ENCODE data around the gene CTNNB1. TPM values are rescaled to one million over a fixed set of nuclear protein-coding genes. Genes with fewer than 3 reads are reported as not detected.
A peak's percentile ranks its signal among the peaks of the same experiment; 100 is the strongest.

Gene CTNNB1
- total RNA-seq, 2 donors from 2014 or later: 420 to 534 TPM

DNA sequence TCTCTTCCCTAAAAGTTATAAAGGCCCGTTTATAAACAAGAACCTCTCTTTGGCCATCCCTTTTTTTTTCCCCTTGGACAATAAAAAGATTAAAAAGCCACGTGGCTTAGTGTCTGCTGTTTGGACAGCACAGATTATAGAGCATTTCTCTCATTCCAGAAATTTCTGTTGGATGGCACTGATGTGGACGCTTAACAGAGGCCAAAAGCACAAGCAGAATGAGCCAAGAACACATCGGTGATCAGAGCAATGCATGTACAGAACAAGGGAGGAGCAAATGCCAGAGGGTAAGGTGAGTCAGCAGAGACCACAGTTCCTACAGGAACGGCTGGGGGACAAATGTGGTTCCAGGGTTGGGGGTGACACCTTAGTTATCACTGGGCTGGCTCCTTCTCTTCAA is 30.3 kb upstream of the CTNNB1 start:
- Histone ChIP-seq H3K4me1 (ENCODE audit: control insufficient read depth, insufficient read depth, low read length) (no peaks in the 10 kb centered on the region), H3K36me3 (ENCODE audit: control insufficient read depth, insufficient read depth, low read length) (no peaks in the 10 kb centered on the region), H3K27ac (ENCODE audit: low read depth, low read length) (no peak overlapping the region), H3K4me3 (ENCODE audit: low read length) (no peak overlapping the region), H3K9me3 (ENCODE audit: control insufficient read depth, low read length) (peaks cover 5% of the 10 kb centered on the region), H3K27me3 (ENCODE audit: control insufficient read depth, insufficient read depth, low read length, poor library complexity, severe bottlenecking) (no peaks in the 10 kb centered on the region), H3K9ac (ENCODE audit: extremely low read depth, low read length, poor library complexity, severe bottlenecking) (no peak overlapping the region)
- TF ChIP-seq, protein P1, sequence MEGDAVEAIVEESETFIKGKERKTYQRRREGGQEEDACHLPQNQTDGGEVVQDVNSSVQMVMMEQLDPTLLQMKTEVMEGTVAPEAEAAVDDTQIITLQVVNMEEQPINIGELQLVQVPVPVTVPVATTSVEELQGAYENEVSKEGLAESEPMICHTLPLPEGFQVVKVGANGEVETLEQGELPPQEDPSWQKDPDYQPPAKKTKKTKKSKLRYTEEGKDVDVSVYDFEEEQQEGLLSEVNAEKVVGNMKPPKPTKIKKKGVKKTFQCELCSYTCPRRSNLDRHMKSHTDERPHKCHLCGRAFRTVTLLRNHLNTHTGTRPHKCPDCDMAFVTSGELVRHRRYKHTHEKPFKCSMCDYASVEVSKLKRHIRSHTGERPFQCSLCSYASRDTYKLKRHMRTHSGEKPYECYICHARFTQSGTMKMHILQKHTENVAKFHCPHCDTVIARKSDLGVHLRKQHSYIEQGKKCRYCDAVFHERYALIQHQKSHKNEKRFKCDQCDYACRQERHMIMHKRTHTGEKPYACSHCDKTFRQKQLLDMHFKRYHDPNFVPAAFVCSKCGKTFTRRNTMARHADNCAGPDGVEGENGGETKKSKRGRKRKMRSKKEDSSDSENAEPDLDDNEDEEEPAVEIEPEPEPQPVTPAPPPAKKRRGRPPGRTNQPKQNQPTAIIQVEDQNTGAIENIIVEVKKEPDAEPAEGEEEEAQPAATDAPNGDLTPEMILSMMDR (conservative IDR thresholded peaks at IDR 0.05): no peak
- Mint-ChIP-seq H3K36me3 (ENCODE audit: low read depth) (no peaks in the 10 kb centered on the region), H3K4me1 (peaks cover 7% of the 10 kb centered on the region), H3K27ac (no peak overlapping the region), H3K27me3 (ENCODE audit: insufficient read depth) (peaks cover 14% of the 10 kb centered on the region), H3K9me3 (no peaks in the 10 kb centered on the region), H3K4me3 (no peak overlapping the region)
- WGBS, 2 experiments (ENCODE audit: insufficient coverage in 1 of 2, insufficient read length in 1 of 2): 86 to 93% methylated on average over 5 of the region's 5 CpGs
- no peak for DNase-seq

DNA sequence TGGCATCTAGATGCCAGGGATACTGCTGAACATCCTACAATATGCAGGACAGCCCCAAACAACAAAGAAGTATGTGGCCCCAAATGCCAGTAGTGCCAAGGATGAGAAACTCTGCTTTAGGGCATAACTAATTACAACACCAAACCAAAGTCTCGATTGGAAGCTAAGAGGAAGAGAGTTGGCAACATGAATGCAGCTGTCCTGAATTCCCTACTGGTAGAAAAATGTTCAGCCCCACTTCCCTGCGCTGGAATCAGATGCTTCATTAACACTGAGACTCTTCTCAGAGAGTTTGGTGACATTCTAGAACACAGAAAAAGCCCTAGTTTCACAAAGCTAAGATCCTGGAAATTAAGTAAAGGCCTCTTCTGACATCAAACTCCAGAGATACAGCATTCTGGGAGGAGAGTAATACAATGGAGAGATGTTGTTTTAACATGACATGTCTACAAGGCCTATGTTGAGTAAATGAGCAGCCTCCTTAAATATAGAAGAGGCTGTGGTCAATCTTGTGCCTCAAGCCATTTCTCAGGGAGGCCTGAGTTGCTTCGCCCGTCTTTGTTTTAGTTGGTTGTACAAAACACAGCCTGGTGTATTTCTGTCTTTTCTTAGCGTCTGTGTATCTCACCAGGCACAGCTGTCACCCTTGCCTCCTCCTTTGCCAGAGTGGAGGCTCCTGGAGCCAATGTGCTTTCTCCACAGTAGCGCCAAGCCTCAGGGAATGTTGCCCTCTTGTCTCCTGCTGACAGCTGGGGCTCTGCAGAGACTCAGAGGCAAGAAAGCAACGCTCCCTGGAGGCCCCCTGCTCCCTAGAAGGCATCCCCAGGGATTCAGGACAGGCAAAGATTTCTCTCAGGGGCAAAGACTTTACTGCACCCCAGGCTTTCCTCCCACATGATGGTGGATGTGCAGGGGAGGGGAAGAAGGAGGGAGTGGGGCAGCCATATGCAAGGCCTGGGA is 25.1 kb upstream of the CTNNB1 start:
- no peaks in the 10 kb centered on the region for H3K36me3 ChIP-seq (ENCODE audit: control insufficient read depth, insufficient read depth, low read length)
- Mint-ChIP-seq H3K4me1 (peaks cover 16% of the 10 kb centered on the region), H3K27me3 (ENCODE audit: insufficient read depth) (peaks cover 3% of the 10 kb centered on the region), H3K9me3 (no peaks in the 10 kb centered on the region), H3K27ac (no peak overlapping the region), H3K4me3 (no peak overlapping the region), H3K36me3 (ENCODE audit: low read depth) (no peaks in the 10 kb centered on the region)
- 74 to 93% methylated on average over 6 to 7 of the region's 7 CpGs for WGBS, 2 experiments (ENCODE audit: insufficient coverage in 1 of 2, insufficient read length in 1 of 2)
- TF ChIP-seq, protein P1 (conservative IDR thresholded peaks at IDR 0.05): no peak
- H3K27me3 ChIP-seq (ENCODE audit: control insufficient read depth, insufficient read depth, low read length, poor library complexity, severe bottlenecking): no peaks in the 10 kb centered on the region
- DNase-seq: peak; percentile 51
- H3K27ac ChIP-seq (ENCODE audit: low read depth, low read length): peak overlapping the region; percentile 52
- H3K9me3 ChIP-seq (ENCODE audit: control insufficient read depth, low read length): no peaks in the 10 kb centered on the region
- no peak overlapping the region for H3K4me3 ChIP-seq (ENCODE audit: low read length)
- no peak overlapping the region for H3K9ac ChIP-seq (ENCODE audit: extremely low read depth, low read length, poor library complexity, severe bottlenecking)
- peaks cover 3% of the 10 kb centered on the region for H3K4me1 ChIP-seq (ENCODE audit: control insufficient read depth, insufficient read depth, low read length)

DNA sequence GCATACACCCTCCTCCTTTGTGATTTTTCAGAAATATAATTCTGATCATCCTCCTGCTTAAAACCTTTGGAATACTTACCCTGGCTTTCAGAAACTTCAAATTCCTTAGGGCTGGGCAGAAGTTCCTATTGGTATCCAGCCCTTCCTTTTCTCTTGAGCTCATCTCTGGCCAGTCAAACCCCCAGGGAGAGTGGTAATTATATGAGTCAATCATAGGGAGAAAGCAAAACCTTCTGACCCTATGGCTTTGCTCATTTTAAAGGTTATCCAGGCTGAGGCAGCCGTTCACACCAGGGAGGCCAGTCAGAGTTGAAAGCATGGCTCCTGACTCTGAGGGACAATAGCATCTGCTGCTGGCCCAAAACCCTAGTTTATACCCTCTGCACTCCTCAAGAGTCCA is 23.9 kb upstream of the CTNNB1 start:
- H3K27ac ChIP-seq (ENCODE audit: low read depth, low read length): no peak overlapping the region
- H3K4me3 ChIP-seq (ENCODE audit: low read length): no peak overlapping the region
- 43 to 67% methylated on average over 1 of the region's 1 CpG for WGBS, 2 experiments (ENCODE audit: insufficient coverage in 1 of 2, insufficient read length in 1 of 2)
- H3K9me3 ChIP-seq (ENCODE audit: control insufficient read depth, low read length): no peaks in the 10 kb centered on the region
- TF ChIP-seq, protein P1 (conservative IDR thresholded peaks at IDR 0.05): no peak
- Mint-ChIP-seq H3K27me3 (ENCODE audit: insufficient read depth) (peaks cover 2% of the 10 kb centered on the region), H3K27ac (no peak overlapping the region), H3K4me3 (no peak overlapping the region), H3K9me3 (no peaks in the 10 kb centered on the region), H3K36me3 (ENCODE audit: low read depth) (no peaks in the 10 kb centered on the region), H3K4me1 (peaks cover 16% of the 10 kb centered on the region)
- H3K27me3 ChIP-seq (ENCODE audit: control insufficient read depth, insufficient read depth, low read length, poor library complexity, severe bottlenecking): no peaks in the 10 kb centered on the region
- peaks cover 3% of the 10 kb centered on the region for H3K4me1 ChIP-seq (ENCODE audit: control insufficient read depth, insufficient read depth, low read length)
- peak; percentile 58 for DNase-seq
- no peaks in the 10 kb centered on the region for H3K36me3 ChIP-seq (ENCODE audit: control insufficient read depth, insufficient read depth, low read length)
- no peak overlapping the region for H3K9ac ChIP-seq (ENCODE audit: extremely low read depth, low read length, poor library complexity, severe bottlenecking)

All from endodermal cell (in vitro differentiated cells).